HG03439 (cell line): Measurements from ENCODE around the gene FAM53C.
"Not testable (repeated sequence)": the region's sequence is repeated elsewhere in the genome, so short reads cannot be mapped to it uniquely, and the experiment has no call there.

Experiments
- ATAC-seq: cut with Tn5 transposase; IDR thresholded peaks from one replicate; pipeline ENCODE4 v1.9.1; 2021; ENCODE audit warnings: mild to moderate bottlenecking, moderate library complexity; ENCODE audit not compliant: unreplicated experiment

FAM53C gene

DNA sequence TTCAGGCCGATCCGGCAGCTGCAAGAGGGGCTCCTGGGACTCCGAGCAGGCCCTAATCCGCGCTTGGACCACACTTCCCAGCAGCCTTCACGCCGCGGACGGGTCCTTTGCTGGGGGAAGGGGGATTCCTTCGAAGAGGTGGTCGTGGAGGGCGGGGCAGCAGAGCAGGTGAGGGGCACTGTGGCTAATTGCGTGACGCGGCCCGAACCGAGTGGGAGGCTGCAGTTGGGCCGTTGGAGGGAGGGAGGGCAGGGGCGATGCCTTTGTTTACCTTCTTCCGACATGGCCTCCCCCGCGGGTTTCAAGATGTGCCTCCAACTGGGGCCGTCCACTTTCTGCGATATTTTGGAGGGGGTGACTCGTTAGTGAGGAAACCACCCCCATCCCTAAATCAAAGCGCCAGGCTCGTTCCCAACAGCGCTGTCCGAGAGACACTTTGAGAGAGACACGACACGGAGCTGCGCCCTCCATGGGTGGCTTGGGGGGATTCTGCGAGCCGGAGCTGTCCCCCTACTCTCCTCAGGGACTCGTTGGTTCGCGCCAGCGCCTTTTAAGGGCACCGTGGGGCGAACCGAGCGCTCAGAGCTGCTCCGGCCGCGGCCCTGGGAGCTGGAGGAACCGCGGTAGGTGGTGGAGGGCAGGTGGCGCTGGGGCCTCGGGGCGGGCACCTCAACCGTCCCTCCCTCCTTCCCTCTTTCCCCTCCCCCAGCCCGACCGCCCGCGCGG, at the start of gene FAM53C:
Gene FAM53C, plus strand, starts transcription at position 582 of the 726 bp plus-strand sequence. CDS start 3,070 bp downstream, outside the sequence.
- peak; percentile 82 for ATAC-seq

DNA sequence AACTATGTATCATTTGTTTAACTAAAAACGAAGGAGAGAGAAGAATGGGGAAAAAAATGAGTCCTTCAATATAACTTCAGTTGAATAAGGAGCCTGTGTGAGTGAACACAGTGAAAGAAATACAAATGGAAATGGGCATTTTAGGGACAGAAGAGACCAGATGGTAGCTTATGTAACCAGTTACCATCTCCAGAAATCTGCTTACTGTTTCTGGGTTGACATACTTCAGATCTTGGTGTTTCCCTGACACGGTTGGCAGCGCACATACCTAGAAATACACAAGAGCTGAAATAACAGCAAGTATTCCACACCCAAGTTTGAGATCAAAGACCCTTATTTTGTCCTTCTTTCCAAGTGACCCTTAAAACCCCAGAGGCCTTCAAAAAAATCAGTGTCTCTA, 48.8 kb upstream of the FAM53C start:
- no peak for ATAC-seq

DNA sequence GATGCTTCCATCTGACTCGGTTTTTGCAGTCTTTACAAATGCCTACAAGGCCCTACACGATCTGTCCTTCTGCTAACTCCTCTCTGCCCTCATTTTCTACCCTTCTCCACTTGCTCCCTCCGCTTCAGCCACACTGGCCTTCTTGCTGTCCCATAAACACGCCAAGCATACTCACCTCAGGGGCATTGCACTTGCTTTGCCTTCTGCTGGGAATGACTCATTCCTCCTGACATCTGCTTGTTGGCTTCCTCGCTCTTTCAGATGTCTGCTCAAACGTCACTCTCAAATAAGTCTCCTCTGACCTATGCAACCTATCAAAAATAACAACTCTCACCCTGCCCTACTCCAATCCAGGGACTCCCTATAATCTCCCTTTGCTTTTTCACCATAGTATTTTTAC, 34.7 kb upstream of the FAM53C start:
- no peak for ATAC-seq

DNA sequence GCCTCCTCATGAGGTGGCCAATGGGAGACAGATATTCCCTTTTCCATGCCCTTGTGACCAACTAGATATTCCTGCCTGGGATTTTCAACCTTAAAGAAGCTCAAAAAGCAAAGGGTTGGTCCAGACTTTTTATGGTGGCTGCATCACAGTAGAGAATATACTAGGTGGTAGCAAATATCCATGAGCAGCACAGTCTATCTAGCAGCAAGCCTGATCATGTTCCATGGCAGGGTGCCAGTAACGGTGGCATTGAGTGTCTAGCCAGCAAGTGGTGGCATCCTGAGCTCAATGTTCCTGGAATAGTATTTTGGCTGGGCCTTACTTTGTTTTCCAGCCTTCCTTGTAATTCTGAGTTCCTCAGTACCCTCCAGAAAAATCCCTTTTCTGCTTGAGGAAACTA, 32.3 kb upstream of the FAM53C start:
- ATAC-seq, result no peak

DNA sequence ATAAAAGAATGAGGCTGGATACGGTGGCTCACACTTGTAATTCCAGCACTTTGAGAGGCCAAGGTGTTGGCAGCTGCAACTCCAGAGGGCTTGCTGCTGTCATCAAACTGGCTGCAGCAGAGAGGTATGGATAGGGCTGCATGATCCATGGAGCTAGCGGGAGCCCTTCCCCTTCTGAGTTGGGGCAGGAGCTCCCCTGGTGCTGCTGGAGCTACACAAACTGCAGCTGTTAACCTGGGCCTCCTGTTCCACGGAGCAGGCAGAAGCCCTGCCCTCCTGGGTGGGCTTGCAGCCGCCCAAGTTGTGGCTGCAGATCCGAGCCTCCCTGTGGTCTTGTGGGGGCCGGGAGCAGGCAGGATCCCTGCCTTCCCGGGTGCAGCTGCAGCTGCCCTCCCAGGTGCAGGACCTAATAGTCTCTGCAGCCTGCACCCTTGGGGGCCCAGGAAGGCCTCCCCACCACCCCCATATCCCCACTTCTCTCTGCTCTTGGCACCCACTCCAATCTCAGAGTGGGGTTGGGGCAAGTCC, 22.3 kb upstream of the FAM53C start:
- no peak for ATAC-seq

DNA sequence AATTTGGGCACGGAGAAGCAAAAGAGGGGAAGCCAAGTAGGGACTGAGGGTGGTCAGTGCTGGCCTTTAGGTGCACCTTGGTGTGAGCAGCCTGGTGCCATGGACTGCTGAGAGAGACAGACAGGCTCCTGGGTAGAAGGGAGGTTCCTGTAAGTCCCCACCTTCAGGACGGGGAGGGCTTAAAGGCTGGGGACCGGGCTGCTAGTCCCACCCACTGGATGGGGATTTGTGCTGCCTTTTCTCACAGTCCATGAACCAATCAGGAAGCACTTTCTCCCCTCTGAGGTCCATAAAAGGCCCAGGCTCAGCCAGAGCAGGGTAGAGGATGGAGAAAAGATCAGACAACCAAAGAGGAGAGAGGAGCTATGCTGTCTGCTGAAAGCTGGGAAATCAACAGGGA, 21.7 kb upstream of the FAM53C start:
- no peak for ATAC-seq

DNA sequence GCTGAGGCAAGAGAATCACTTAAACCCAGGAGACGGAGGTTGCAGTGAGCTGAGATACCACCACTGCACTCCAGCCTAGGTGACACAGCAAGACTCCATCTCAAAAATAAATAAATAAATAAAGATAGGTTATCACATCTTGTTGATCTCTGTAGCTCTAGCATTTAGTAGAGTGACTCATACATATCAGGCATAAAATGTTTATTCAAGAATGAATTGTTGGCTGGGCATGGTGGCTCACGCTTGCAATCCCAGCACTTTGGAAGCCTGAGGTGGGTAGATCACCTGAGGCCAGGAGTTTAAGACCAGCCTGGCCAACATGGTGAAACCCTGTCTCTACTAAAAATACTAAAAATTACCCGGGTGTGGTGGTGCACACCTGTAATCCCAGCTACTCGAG, 19.9 kb upstream of the FAM53C start:
- not testable (repeated sequence) for ATAC-seq

DNA sequence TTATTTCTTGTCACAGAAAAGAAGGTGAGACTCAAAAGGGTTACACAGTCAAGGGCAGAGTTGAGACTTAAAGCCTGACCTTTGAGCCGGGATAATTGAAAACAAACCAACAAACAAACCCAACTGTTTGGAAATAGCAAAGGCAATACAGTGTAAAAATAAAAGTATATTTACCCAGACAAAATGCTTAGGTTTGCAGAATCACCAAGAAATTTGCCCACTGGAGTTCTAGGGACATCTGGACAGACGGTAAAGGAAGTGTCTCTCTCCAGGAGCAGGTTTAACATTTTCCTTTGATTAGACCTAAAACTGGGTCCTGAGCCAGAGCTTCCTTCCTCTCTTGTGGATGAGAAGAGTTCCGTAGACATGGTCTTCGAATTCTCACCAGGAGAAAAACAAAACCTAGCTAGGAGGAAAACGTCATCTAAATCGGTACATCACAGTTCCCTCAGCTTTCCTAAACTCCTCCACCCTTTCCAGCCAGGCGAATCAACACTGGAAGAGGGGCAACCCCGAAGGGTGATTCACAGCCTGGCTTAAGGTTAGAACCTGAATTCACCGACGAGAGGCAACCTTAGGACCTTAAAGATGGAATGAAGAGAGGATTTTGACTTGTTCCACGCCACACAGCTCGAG, 7.1 kb upstream of the FAM53C start:
- no peak for ATAC-seq

DNA sequence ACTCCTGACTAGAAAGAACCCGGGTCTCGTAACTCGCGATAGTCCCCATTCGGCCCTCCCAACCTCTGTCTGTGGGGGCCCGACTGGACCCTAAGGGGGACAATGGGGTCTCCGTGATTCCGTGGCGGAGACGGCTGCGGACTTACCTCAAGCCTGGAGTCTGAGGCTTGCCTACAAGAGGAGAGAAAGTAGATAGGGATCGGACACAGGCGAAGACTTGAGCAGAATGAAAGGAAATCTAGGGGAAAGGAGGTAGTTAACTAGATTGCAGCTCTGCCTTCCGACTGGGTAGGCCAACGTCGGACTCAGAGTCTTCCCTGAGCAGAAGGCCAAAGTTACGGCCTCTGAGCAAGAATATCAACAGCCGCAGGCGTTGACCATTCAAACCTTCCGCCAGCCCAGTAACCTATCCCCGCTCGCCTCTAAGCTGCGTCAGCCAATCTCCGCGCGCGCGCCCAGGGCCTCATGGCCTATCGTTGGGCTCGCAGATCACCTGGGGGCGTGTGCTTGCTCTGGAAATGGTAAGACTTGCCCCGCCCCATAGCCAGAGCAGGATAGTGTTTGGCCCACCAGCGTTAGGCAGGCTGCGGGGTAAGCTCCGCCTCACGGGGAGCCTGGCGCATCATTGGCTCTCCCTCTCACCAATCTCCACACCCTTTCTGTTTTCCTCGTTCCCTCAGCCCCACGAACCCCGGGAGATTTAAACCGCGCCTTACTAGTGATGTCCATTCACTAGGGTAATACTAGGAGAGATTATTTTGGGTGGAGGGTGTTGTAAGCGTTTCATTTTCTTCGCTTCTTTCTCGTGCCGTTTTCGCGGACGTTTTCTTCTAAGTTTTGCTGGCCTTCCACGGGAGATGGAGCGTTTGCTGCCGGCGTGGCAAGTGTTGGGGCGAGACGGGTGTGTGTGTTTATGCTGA, 6.4 kb upstream of the FAM53C start, which contains the start of gene CDC25C:
Gene CDC25C, minus strand, starts transcription at position 356 of the 920 bp plus-strand sequence. CDS start 624 bp downstream, outside the sequence.
- ATAC-seq, result peak; percentile 96

DNA sequence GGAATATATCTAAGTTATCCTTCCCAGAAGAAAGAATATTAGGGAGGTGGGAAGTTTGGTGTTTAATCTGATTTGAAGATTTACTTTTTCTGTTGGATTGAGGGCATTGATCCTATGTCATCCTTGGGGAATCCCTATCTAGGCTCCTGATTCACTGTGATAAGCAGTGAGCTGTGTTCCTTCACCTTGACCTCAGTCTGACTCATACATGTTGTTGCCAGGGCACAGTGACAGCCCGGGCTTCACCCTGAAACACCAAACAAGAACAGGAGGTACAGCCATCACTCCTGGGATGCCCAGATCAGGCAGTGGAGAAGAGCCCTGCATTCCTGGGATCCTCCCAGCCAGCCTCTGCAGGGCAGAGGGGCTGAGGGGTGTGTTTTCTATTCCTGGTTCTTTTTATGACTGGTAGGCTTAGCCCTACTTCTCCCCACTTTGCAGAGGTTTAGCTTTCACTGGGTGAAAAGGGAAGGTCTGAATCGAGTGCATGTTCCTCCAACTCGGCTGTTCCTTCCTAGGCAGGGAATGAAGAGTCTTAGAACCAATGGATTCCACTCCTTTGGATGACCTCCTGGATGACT, 3.1 kb upstream of the FAM53C start:
- ATAC-seq, result no peak

DNA sequence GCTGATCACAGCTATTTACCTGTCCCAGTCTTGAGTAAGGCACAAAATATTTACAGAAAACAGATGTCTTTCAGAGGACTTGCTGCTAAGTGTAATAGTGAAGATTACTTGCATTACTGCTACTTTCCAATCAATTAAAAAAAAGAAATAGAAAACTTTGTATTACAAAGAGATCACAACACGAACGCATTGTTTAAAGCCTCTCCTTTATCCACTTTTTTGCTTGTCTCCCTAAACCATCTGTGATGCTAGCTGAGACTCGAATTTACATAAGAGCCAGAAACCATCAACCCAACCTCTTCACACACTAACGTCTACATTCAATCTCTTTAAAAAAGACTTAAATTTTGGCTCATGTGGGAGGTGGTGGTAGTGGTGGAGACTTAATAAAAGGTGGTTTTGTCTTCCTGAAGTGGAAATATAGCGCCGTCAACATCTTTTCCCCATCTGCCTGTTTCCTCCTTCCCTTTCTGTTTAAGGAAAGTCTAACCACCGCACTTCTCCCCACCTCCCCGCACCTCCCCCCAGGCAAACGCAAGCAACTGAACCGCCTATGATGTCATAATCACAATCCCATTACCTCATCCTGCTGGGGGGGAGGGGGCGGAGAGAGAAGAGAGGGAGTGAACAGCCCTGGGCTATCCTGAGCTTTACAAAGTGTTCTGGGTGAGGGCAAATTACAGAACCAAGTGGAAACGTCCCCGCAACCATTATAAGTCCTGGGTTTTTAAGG, 948 bp upstream of the FAM53C start:
- ATAC-seq, result peak; percentile 29

DNA sequence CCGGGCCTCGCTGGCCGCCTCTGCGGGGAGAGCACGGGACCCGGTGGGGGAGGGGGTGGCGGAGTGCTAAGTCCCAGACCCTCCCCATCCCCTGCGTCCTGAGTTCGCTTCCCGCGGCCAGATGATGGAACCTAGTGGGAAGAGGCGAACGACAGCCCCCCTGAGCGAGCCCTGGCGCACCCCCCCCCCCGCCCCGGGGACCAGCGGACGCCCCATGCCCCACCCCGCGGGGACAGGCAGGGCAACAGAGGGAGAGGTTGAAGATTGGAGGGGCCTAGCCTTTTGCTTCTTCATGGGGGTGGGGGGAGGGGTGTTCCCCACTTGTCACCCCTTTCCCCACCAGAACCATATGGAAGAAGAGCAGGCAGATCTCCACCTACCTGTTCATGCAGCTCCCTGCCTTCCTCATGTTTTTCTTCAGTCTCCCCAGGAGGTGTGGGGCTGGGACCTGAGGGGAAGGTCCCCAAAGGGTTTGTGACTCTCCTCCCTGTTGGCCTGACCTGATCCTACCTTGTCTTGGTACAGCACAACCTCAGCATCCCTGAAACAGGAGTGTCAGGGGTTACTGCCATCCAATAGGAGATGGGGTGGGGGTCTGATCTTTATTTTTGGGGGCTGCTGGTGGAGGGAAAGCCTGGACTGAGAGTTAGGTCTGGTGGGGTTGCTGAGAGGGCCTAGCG, 485 bp downstream of the FAM53C start:
- ATAC-seq, result no peak

DNA sequence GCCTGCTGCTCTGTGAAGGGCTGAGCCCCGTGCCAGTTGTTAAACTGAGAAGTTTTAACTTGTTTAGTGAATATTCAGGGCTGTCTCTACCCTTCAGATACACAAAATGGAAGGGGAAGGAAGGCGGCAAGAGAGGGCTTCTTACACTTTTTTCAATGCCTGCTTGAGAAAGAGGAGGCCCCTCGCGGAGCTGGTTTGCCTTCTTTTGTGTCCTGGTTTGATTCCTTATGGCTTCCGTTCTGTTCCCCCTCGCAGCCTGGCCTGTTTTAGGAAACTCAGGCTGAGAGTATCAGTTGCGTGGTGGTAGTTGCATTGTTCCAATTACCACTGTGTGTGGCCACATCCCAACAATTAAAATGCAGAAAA, 1.0 kb downstream of the FAM53C start:
- no peak for ATAC-seq

DNA sequence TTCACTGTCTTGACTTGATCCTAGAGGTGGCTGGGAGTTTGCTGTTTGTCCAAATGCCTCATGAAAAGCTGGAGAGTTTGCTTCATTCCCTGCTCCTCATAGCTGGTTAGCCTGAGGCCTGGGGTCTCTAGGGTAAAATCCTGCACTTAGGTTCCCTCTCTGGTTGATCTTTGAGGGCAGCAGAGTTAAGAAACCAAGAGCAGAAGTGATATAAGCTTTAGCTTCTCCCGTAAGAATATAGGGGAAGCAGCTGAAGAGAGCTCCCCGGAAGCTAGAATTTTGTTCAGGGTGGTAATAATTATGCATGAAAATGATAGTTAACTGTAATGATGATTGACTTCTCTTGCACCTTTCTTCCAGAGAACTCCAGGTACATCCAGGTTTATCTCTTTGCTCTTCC, 1.4 kb downstream of the FAM53C start:
- no peak for ATAC-seq

DNA sequence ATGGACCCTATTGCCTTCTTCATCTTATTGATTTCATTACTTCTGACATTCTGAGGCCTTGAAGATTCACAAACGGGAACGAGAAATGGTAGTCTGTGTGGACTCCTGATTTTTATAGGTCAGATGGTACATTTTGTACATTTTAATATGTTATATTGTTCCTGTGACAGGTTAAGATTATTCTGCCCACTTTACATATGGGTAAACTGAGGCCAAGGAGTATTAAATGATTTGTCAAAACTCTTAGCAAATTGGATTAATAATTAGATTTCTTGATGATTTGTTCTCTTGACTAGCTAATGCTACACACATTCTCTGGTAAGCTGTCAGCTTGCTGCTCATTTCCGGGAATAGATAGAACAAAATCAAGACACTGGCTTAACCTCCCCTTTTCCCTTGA, 1.9 kb downstream of the FAM53C start:
- no peak for ATAC-seq

DNA sequence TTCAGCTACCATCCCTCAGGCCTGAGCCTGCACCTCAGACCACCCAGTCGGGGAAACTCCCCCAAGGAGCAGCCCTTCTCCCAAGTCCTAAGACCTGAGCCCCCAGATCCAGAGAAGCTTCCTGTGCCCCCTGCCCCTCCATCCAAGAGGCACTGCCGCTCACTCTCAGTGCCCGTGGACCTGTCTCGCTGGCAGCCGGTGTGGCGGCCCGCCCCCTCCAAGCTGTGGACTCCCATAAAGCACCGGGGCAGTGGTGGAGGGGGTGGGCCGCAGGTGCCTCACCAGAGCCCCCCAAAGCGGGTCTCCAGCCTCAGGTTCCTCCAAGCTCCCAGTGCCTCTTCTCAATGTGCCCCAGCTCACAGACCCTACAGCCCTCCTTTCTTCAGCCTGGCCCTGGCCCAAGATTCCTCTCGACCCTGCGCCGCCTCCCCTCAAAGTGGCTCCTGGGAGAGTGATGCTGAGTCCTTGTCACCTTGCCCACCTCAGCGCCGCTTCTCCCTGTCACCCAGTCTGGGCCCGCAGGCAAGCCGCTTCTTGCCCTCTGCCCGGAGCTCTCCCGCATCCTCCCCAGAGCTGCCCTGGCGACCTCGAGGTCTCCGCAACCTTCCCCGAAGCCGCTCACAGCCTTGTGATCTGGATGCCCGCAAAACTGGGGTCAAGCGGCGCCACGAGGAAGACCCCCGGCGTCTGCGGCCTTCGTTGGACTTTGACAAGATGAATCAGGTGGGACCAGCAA, 7.0 kb downstream of the FAM53C start:
- no peak for ATAC-seq

DNA sequence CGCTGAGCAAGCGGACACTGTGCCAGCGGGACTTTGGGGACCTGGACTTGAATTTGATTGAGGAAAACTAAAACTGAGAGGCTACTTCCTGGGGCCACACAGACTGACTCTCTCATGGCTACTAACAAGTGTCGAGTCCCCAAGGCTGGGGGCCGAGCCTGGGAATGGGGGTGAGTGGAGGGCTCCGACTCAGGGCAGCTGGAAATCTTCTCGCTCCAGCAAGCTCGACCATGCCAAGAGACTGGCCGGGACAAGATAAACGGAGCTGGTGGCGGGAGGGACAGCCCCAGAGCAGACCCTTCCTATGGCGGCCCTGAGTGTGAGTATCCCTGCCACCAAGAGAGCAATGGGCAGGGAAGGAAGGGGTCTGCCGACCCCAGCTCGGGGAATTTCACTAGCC, 8.8 kb downstream of the FAM53C start:
- ATAC-seq, result no peak

DNA sequence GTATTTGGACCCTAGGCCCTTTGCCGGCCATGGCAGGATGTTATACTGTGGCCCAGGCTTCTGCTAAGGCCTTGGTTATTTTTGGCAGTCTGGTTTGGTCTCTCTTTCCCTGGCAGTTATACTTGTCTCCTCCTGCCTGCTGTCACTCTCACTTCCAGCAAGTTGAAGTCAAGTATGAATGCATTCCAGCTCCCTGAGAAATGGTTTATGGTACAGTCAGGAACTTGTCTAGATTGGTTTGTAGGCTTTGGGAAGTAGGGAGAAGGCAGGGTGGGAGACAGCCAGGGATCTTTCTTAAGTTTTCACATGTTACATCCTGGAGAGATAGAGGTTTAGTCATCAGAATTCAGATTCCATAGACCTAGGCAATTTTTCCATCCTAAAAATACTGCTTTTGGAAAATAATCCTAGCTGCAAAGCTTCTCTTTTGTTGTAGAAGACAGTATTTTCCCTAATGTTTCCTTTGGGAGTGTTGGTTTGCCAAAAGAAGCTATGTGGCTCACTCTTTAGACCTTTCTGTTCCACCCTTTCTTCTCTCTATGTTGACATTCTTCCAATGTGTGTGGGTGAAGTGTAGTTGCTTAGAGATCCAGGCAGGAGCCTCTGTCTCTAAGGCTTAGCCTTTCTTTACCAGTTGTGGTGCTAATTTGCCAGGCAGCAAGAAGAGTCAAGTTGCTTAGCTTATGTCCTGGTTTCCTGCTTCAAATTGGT, 11.9 kb downstream of the FAM53C start:
- ATAC-seq, result no peak

DNA sequence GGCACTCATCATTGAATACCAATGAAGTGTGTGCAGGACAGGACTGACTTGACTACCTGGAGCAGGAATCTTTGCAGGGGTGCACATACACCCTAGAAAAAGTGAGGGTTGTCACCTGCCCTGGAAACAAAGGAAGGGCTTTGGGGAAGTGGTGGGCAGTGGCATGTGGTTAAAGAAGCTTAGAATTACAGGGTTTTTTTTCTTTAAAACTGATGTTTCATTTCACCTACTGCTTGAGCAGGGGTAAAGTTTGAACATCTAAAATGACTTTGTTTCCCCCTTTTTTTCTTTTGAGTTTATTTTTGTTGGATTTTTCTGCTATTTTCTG, 12.5 kb downstream of the FAM53C start:
- ATAC-seq, result no peak
